T-helper 2 cell treated with Interferon-gamma antibody and Interleukin-4, amounts not matched to agents 5 μg/mL and 100 μg/mL, for 36 hours (primary cell): Measurements from ENCODE around the gene FAM117A.
"Not testable (repeated sequence)": the region's sequence is repeated elsewhere in the genome, so short reads cannot be mapped to it uniquely, and the experiment has no call there.

Experiments used
- DNase-seq: peaks from one replicate; pipeline ENCODE4 v3.0.0; 2021; ENCODE audit warnings: low spot score
- H3K27ac Mint-ChIP-seq: one replicate; pipeline ENCODE4 v1.8.0; 2021; ENCODE audit warnings: mild to moderate bottlenecking, mixed read lengths
- H3K27me3 Mint-ChIP-seq: one replicate; pipeline ENCODE4 v1.8.0; 2021; ENCODE audit warnings: low read depth, mixed read lengths
- H3K36me3 Mint-ChIP-seq: one replicate; pipeline ENCODE4 v1.8.0; 2021; ENCODE audit warnings: low read depth, mixed read lengths
- H3K4me1 Mint-ChIP-seq: one replicate; pipeline ENCODE4 v1.8.0; 2021; ENCODE audit warnings: low read depth, mixed read lengths
- H3K4me3 Mint-ChIP-seq: one replicate; pipeline ENCODE4 v1.8.0; 2022; ENCODE audit warnings: mild to moderate bottlenecking, moderate library complexity, mixed read lengths
- H3K9me3 Mint-ChIP-seq: one replicate; pipeline ENCODE4 v1.8.0; 2021; ENCODE audit warnings: mixed read lengths

The FAM117A gene

GRCh38 chr17:49779156-49779738, 15.3 kb upstream of the FAM117A start:
- DNase-seq: no peak
- H3K27ac Mint-ChIP-seq: no peak overlapping the region
- peaks cover 2% of the 10 kb centered on the region for H3K4me1 Mint-ChIP-seq
- H3K36me3 Mint-ChIP-seq: no peaks in the 10 kb centered on the region
- no peak overlapping the region for H3K4me3 Mint-ChIP-seq
- peaks cover 6% of the 10 kb centered on the region for H3K27me3 Mint-ChIP-seq
- H3K9me3 Mint-ChIP-seq: no peaks in the 10 kb centered on the region

- no peaks in the 10 kb centered on the region for H3K9me3 Mint-ChIP-seq
- no peaks in the 10 kb centered on the region for H3K36me3 Mint-ChIP-seq
- H3K4me3 Mint-ChIP-seq: no peak overlapping the region
- no peak overlapping the region for H3K27ac Mint-ChIP-seq
- no peak for DNase-seq
- peaks cover 2% of the 10 kb centered on the region for H3K4me1 Mint-ChIP-seq
- peaks cover 5% of the 10 kb centered on the region for H3K27me3 Mint-ChIP-seq
Measured at GRCh38 chr17:49777563-49777962, 13.6 kb upstream of the FAM117A start.

GRCh38 chr17:49776551-49777300, 12.8 kb upstream of the FAM117A start:
- H3K27ac Mint-ChIP-seq: no peak overlapping the region
- no peaks in the 10 kb centered on the region for H3K9me3 Mint-ChIP-seq
- H3K27me3 Mint-ChIP-seq: peaks cover 5% of the 10 kb centered on the region
- no peak for DNase-seq
- H3K4me1 Mint-ChIP-seq: peaks cover 2% of the 10 kb centered on the region
- no peaks in the 10 kb centered on the region for H3K36me3 Mint-ChIP-seq
- H3K4me3 Mint-ChIP-seq: no peak overlapping the region

- no peaks in the 10 kb centered on the region for H3K9me3 Mint-ChIP-seq
- no peak for DNase-seq
- H3K36me3 Mint-ChIP-seq: no peaks in the 10 kb centered on the region
- no peak overlapping the region for H3K27ac Mint-ChIP-seq
- no peaks in the 10 kb centered on the region for H3K4me1 Mint-ChIP-seq
- H3K27me3 Mint-ChIP-seq: peaks cover 7% of the 10 kb centered on the region
- H3K4me3 Mint-ChIP-seq: no peak overlapping the region
Measured at GRCh38 chr17:49775546-49776260, 11.8 kb upstream of the FAM117A start.

DNA sequence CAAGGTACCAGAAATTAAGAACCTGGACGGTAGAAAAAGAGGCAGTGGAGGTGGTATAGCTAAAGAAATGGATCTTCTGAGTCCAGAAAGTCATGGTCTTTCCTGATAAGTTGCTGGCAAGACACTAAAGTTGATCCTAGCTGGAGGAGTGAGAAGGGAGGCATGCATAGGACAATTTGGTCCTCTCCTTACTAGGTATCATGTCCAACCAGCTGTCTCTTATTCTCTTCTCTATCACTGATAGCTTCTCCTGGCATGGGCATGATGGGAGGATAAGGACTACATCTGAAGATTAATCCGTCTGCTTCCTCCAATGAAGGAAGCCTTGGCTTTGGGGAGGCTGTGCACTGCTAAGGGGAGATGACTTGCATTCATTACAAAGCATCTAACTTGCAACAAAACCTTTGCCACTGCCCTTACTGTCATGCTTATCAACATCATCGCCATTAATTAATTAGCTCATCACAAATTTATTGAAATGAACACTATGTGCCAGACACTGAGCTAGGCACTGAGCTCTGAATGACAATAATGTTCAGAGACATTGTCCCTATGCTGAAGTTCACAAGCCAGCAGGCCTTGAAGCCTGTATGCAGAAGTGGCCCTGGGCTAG, 3.1 kb upstream of the FAM117A start:
- DNase-seq: no peak

DNA sequence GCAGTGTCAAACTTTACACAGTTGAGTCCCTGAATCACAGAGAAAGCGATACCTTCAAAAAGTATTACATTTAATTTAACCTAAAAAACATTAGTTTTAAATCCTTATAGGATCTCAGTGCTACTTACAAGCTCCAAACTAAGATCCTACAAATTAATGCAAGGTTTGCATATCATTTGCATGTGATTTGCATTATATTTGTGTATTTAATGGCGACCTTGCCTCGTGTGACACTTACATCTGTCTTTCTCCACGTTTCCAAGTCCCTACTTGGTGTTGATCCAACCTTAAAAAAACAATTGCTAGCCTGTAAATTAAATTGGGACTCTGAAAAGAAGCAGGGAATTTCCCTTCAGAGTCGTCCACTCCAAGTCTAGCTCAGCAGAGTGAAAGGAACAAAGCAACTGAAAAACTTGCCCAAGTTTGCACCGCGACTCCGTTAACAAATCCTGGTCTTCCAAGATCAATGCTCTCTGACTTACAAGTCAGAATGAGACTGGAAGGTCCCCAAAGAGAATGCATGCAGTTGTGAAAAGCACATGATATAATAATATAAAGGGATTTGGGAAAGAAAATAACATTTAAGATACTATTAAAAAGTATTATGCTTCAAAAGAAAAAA, 739 bp upstream of the FAM117A start:
- H3K27me3 Mint-ChIP-seq: peaks cover 36% of the 10 kb centered on the region
- H3K36me3 Mint-ChIP-seq: peaks cover 15% of the 10 kb centered on the region
- H3K27ac Mint-ChIP-seq: peak overlapping the region; percentile 62
- H3K4me3 Mint-ChIP-seq: peak overlapping the region; percentile 72
- H3K4me1 Mint-ChIP-seq: peaks cover 35% of the 10 kb centered on the region
- DNase-seq: no peak
- H3K9me3 Mint-ChIP-seq: no peaks in the 10 kb centered on the region

More for the DNA sequence above, 3.1 kb upstream of the FAM117A start:
- H3K27me3 Mint-ChIP-seq: peaks cover 38% of the 10 kb centered on the region
- H3K27ac Mint-ChIP-seq: no peak overlapping the region
- H3K4me3 Mint-ChIP-seq: no peak overlapping the region
- H3K9me3 Mint-ChIP-seq: no peaks in the 10 kb centered on the region
- H3K36me3 Mint-ChIP-seq: peaks cover 4% of the 10 kb centered on the region
- peaks cover 16% of the 10 kb centered on the region for H3K4me1 Mint-ChIP-seq

GRCh38 chr17:49762151-49762941, 1.6 kb downstream of the FAM117A start:
- DNase-seq: no peak
- peak overlapping the region; percentile 92 for H3K27ac Mint-ChIP-seq
- H3K4me1 Mint-ChIP-seq: peaks cover 47% of the 10 kb centered on the region
- H3K4me3 Mint-ChIP-seq: peak overlapping the region; percentile 94
- H3K9me3 Mint-ChIP-seq: no peaks in the 10 kb centered on the region
- peaks cover 29% of the 10 kb centered on the region for H3K27me3 Mint-ChIP-seq
- peaks cover 28% of the 10 kb centered on the region for H3K36me3 Mint-ChIP-seq

DNA sequence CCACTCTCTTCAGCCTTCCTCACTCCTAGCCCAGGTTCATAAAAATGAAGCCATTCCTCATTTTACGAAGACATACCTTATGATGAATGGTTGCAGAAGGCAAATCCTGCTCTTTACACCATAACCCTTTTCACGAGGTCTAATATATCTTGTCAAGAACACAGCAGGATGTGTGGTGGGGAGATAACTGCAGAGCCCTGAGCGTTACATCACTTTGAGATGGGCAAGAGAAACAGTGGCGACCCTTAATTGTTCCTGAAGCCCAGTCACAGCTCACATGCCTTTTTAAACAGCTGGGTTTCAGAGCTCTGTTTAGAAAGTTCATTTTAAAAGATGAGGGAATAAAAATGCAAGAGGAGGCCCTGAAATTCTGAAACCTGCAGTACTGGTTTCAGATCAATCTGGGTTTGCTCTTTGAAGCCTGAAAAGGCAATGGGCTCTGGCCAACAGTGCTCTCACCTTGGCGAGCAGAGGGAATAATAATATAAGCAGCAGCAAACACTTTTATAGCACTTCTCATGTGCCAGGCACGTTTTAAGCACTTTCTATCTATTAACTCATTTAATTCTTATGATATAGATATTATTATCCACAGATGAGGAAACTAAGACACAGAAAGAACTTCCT, 2.9 kb downstream of the FAM117A start:
- H3K27ac Mint-ChIP-seq: peak overlapping the region; percentile 55

DNA sequence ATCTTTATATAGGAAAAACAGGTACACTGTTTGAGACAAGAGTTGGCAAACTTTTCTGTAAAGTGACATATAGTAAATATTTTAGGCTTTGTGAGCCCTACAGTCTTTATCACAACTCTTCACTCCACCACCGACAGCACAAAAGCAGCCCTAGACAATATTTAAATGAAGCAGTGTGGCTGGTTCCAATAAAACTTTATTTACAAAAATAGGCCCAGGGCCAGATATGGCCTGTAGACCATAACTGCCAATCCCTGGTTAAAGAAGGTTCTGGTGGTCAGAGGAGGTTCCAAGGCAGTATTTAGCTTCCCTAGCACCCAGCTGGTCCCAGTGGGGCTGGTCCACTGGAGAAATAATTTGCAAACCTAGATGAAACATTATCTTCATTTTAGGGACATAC, 3.6 kb downstream of the FAM117A start:
- Mint-ChIP-seq H3K27me3 (peaks cover 9% of the 10 kb centered on the region), H3K36me3 (peaks cover 43% of the 10 kb centered on the region), H3K27ac (no peak overlapping the region), H3K9me3 (no peaks in the 10 kb centered on the region), H3K4me1 (peaks cover 58% of the 10 kb centered on the region), H3K4me3 (peak overlapping the region; percentile 61)
- no peak for DNase-seq

More for the DNA sequence above, 2.9 kb downstream of the FAM117A start:
- Mint-ChIP-seq H3K4me3 (peak overlapping the region; percentile 61), H3K9me3 (no peaks in the 10 kb centered on the region), H3K4me1 (peaks cover 52% of the 10 kb centered on the region), H3K36me3 (peaks cover 35% of the 10 kb centered on the region), H3K27me3 (peaks cover 16% of the 10 kb centered on the region)
- no peak for DNase-seq

- Mint-ChIP-seq H3K4me1 (peaks cover 57% of the 10 kb centered on the region), H3K27me3 (peaks cover 1% of the 10 kb centered on the region), H3K4me3 (no peak overlapping the region), H3K9me3 (no peaks in the 10 kb centered on the region), H3K36me3 (peaks cover 46% of the 10 kb centered on the region), H3K27ac (no peak overlapping the region)
- DNase-seq: no peak
Measured at GRCh38 chr17:49759203-49759602, 4.7 kb downstream of the FAM117A start.

GRCh38 chr17:49758464-49759010, 5.4 kb downstream of the FAM117A start:
- not testable (repeated sequence) for H3K9me3 Mint-ChIP-seq, H3K27ac Mint-ChIP-seq, DNase-seq, H3K4me3 Mint-ChIP-seq, H3K27me3 Mint-ChIP-seq
- Mint-ChIP-seq H3K4me1 (peaks cover 58% of the 10 kb centered on the region), H3K36me3 (peaks cover 46% of the 10 kb centered on the region)

DNA sequence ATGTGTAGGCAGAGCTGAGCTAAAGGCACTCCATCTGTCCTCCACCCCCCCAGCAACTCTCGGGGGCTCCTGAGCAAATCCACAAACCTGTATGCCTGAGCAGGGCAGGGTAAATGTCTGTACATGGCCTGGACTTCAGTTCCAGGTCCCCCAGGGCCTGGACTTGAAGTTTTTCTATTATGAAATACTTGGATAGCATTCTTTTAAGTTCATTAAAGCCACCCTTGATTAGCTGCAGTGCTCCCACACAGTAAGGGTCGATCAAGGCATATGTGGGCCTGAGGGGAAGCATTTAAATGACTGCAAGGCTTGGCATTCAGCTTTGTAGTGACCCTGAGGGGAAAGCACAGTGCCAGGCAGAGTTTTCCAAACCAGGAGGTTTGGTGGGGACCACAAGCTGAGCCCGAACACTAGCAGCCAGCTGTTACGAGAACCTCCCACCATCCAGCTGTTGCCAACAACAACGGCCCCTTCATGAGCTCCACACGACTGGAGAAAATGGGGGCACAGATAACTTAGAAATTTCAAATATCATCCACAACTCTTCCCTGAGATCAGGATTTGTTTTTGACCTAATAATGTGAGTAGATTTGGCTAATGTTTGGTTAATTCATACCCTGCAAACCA, 6.7 kb downstream of the FAM117A start:
- no peak for DNase-seq
- H3K27ac Mint-ChIP-seq: no peak overlapping the region
- H3K4me3 Mint-ChIP-seq: no peak overlapping the region

More for the DNA sequence above, 6.7 kb downstream of the FAM117A start:
- Mint-ChIP-seq H3K9me3 (no peaks in the 10 kb centered on the region), H3K27me3 (no peaks in the 10 kb centered on the region), H3K36me3 (peaks cover 42% of the 10 kb centered on the region), H3K4me1 (peaks cover 54% of the 10 kb centered on the region)
